A172 (cell line): Measurements from ENCODE around the gene KANK2. TPM values are rescaled to one million over a fixed set of nuclear protein-coding genes. Genes with fewer than 3 reads are reported as not detected.

ENCODE experiments used
- DNase-seq: peaks from one replicate; pipeline ENCODE4 v3.0.0-alpha.2; 2015; ENCODE audit warnings: low spot score
- total RNA-seq: library from RNA; depleted of rRNA; stranded (reverse); fragments of >200 nt; shearing (Covaris generic); gene quantifications from 2 replicates; pipeline ENCODE4 v1.2.3, GENCODE V29; 2014

KANK2 gene
- total RNA-seq, 1 experiment from 2014 or later: 135 TPM

DNA sequence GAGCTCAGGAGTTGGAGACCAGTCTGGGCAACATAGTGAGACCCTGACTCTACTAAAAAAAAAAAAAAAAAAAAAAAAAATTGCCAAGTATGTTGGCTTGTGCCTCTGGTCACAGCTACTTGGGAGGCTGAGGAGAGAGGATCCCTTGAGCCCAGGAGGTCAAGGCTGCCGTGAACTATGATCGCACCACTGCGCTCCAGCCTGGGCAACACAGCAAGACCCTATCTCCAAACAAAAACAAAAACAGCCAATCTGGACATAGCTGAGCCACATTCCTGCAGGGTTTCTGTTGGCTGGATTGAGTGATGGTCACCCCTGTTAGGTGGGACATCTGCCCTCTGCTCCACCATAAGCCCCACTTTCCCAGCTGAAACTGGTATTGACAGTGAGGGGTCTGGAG is 28.5 kb upstream of the KANK2 start:
- no peak for DNase-seq

DNA sequence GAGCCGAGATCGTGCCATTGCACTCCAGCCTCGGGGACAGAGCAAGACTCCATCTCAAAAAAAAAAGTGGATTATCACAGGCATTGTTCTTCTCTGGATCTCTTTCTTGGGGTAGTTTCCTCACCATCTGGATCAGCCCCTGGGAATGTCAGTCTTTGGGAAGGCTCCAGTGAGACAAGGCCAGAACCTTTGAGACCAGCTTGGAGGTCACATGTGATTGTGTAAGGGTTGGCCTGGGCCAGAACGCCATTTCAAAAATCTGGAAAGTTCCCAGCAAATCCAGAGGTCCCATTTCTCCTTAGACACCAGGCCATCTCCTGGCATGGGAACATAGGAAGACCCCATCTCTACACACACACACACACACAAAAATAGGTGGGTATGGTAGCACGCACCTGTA is 27.8 kb upstream of the KANK2 start:
- DNase-seq: no peak

DNA sequence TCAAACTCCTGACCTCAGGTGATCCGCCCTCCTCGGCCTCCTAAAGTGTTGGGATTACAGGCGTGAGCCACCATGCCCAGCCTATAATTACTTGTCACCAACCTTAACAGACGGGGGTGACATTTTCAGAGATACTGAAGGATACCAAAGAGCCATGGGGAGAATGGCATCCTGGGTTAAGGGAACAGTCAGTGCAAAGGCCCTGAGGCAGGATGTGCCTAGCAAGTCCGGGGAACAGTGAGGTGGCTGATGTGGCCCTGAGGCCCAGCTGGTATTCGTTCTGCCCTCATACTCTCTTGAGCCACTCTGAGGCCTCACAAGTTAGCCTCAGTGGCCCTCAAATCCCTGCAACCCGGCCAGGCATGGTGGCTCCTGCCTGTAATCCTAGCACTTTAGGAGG is 27.1 kb upstream of the KANK2 start:
- no peak for DNase-seq

DNA sequence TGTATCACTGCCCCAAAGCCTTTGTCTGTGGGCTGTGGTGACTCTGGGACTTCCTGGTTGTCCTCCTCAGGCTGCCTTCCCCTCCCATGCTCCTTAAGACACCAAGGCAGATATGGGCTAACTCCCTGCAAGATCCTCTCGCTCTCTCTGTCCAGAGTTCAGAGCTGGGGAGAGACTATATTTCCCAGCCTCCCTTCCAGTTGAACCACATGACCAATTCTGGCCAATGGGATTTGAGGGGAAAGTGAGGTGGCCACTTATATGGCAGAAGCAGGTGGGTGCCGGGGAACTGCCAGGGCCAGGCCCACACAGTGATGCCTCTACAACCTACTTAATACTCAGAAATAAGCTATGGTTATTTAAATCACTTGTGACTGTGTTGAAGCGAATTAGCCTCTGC is 25.9 kb upstream of the KANK2 start:
- DNase-seq: no peak

DNA sequence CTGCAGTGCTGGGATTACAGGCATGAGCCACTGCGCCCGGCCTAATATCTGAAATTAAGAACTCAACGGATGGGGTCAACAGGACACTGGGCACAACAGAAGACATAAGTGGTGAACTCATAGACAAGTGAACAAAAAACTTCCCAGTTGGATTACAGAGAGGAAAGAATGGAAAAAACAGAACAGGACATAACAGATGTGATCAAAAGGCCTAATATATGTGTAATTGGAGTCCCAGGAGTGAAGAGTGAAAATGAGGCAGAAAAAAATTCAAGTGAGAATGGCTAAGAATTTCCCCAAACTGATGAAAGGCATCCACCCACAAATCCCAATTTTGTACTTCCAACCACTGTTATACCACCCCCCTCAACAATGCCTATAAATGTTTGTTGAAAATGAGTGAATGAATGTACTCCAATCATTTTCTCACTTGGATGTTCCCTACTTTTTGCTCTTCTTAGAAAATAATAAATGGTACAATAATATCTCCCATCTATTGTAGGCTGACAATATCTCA is 23.8 kb upstream of the KANK2 start:
- DNase-seq: no peak

DNA sequence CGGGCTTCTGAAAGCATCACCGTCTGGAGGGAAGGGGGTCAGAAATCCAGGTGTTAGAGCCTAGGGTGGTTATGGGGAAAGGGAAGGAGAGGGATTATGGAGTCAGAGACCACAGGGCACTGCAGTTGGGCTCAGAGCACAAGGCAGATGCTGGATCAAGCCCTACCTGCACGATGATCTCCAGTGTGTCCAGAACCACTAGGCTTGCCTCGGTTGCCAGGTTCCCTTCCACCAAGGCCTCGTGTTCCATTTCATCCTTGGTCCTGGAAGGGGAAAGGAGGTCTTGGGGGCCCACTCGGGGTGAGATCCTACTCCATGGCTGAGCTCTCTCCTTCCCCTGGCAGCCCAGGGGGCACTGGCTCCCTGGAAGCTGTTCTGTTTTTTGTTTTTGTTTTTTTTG is 17.0 kb upstream of the KANK2 start:
- DNase-seq: no peak

DNA sequence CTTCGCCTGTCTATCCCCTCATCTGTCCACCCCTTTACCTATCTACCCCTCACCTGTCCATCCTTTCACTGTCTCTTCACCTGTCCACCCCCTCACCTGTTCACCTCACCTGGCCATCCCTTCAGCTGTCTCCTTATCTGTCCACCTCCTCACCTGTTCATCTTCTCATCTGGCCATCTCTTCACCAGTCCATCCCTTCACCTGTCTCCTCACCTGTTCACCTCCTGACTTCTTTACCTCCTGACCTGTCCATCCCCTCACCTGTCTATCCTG is 13.2 kb upstream of the KANK2 start:
- no peak for DNase-seq

DNA sequence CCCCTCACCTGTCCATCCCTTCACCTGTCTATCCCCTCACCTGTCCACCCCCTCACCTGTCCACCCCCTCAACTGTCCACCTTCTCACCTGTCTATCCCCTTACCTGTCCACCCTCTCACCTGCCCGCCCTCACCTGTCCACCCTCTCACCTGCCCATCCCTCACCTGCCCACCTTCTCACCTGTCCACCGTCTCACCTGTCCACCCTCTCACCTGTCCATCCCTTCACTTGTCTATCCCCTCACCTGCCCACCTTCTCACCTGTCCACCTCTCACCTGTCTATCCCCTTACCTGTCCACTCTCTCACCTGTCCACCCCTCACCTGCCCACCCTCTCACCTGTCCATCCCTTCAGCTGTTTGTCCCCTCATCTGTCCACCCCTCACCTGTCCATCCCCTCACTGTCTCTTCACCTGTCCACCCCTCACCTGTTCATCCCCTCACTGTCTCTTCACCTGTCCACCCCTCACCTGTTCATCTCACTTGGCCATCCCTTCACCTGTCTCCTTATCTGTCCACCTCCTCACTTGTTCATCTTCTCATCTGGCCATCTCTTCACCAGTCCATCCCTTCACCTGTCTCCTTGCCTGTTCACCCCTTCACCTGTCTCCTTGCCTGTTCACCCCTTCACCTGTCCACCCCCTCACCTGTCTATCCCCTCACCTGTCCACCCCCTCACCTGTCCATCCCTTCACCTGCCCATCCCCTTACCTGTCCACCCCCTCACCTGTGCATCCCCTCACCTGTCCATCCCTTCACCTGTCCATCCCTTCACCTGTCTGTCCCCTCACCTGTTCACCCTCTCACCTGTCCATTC is 12.7 kb upstream of the KANK2 start:
- no peak for DNase-seq

DNA sequence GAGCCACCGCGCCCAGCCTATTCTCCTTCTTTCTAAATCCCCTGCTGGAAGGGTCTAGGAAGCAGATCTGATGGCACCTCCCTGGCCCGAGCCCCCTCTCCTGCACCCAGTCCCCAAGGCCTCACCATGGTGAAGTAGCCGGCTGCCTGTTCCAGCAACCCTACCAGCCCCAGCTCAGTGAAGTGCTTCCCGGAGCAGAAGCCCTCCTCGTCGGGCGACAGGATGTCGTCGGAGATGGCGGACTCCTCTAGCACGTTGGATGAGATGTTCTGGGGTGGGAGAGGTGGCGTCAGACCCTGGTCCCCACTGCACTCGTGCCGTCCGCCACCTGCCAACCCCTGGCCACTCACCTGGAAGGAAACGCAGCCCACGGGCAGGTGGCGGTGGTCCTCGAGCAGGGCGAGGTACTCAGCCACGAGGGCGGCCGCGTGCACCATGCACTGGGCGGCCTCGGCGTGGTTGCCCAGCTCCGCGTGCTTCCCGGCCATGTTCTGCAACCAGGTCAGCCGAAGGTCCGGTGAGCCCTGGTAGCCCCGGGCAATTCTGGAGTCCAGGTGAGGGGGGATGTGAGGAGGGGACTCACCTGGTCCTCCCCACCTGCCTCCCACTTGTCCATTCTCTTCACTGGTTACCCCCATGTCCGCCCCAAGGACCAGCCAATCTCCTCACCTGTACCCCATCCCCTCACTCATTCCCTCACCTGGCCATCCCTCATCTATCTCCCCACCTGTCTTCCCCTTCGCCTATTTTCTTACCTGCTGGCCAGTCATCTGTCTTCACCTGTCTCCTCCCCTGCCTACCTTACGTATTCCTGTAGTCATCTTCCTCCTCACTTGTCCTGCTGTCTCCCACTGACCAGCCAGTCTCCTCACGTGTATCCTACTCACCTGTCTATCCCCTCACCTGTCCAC is 11.5 kb upstream of the KANK2 start:
- DNase-seq: no peak

DNA sequence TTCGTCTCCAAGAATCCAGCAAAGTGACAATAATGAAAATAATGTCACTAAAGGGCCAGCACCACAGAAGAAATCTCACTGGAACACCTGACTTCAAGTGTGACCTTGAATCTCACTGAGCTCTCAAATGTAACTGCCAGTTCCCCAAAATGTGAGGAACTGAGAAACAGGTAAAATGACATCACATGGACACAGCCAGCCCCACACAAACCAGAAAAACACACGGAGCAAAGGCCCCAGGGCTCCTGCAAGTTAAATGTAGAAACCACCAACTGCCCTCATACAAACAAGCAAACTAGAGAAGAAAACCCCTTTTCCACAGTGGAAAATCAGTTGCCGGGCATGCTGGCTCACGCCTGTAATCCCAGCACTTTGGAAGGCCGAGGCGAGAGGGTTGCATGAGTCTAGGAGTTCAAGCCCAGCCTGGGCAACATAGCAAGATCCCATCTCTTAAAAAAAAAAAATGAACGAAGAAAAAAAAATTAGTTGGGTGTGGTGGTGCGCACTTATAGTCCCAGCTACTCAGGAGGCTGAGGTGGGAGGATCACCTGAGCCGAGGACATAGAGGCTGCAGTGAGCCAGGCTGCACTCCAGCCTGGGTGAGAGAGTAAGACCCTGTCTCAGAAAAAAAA is 8.7 kb upstream of the KANK2 start:
- no peak for DNase-seq

DNA sequence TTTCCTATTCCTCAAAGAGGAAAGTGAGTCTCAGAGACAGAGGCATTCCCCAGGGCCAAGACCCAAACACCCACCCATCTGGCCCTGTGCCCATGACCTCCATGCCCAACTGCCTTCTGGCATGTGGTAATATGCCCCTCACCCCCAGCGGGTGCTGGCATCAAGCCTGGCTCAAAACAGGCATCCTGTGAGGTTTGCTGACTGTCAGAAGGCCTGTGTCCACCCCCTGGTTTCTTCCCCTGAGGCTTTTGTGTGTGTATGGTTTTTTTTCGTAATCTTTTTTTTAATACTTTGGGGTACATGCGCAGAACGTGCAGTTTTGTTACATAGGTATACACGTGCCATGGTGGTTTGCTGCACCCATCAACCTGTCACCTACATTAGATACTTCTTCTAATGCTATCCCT is 7.6 kb upstream of the KANK2 start:
- peak; percentile 49 for DNase-seq

DNA sequence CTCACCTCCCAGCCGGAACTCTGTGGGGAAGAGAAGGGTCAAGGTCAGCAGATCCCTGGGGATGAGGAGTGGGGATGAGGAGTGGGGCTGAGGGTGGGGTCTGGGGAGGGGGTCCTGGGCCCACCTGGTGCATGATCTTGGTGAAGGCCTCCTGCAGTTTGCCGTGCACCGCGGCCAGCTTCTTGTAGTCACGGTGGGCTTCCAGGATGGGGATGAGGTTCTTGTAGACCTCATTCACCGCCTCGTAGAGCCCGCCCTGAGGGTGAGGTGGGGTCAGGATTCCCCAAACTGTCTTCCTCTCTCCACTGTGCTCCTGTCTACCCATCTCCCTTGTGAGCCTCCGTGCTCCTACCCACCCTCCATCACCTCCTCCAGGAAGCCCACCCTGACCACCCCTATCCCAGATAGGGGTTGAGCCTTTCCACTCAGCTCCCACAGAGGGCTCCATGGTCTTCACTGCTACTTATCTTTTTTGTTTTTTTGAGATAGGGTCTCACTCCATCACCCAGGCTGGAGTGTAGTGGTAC is 6.8 kb upstream of the KANK2 start:
- no peak for DNase-seq

DNA sequence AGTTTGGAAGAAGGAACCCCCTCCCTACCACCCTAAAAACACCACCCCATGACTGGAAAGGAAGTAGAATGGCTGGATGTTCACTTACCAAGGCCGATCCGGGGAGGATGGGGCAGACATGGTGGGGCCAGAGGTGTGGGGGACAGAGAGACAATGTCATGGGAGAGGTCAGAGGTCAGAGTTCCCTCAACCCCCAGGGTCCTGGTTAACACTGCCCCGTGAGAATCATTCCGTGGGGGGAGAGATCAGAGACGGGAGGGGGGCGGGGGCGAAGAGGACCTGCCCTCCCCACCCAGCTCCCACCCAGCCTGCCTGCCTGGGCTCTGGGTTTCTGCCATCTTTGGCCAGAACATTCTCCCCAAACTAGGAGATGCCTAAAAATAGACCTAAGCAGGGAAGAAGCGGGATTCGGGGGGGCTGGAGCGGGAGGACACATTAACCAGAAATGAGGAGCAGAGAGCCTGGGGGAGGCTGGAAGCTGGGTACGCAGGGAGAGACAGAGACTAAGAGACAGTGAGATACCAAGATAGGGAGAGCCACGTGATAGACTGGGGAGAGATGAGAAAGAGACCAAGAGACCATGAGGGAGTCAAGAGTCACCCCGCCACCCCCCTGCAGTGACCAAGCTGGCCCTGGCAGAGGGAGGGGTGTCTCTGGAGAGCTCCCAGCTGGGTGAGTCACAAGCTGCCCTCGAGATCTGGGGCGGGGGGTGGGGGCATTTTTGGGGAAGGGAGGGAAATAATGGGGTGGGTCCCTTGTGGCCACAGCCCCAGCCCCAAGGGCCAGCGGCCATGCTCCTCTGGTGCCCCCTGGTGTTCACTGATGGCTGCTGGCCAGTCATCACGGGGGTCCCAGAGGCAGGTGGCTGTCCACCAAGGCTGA is 6.1 kb upstream of the KANK2 start:
- DNase-seq: peak; percentile 96

DNA sequence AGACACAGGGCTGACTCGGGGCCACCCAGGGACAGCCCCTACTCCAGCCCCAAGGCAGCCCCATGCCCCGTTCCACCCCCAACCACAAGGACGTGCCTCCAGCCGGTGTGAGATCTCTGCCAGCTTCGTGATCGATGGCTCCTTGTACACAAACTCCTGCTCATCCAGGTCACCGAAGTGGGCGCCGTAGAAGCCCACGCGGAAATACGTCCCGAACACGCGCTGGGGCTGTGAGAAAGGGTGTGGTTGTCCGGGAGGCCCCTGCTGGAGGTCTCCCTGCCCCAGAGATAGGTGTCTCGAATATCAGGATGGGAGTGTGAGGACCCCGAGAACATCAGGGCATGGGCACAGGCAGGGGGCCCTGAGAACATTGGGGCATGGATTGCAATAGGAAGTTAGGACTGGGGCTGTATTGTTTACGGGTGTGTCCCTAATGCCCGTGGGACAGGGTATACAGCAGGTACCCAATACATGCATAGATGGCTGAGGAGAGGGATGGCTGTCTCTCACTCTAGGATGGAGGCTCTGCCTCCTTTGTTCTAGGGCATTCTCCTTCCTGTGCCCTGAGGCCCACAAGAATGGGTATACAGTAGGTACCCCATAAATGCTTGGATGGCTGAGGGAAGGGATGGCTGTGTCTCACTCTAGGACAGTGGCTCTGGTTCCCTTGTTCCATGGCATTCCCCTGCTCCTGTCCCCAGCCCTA is 5.3 kb upstream of the KANK2 start:
- DNase-seq: no peak

DNA sequence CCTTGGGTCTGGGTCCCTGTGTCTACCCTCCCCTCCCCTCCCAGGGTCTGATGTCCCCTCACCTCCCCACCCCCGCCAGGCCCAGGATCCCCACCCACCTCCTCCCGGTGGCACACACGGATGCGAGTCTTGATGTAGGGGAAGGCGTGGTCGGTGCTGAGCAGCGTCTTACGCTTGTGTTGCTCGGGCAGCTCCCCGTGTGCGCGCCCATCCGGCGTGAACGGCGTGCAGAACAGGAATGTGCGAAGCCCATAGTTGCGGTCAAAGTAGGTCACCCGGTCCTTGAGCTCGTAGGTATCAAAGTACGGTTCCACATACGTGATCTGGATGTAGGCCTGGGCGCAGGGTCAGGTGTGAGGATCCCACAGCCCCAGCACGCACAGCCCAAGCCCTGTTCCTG is 4.4 kb upstream of the KANK2 start:
- no peak for DNase-seq

DNA sequence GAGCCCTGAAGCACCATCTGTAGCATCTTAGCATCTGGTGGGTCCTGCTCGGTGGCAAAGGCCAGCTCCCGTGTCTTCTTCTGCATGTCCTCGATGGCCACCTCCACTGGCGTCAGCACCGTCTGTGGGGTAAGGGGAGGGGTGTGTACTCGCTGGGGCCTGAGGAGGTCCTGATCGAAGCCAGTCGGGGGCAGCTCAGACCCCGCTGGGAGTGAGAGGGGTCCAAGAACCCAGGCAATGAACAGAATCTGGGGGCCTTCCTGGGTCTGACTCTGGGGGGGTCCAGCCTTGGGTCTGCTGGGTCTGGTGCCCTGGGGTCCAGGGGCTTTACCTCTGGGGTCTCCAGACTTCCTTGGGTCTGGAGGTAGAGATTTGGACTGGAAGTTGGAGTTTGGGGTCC is 3.6 kb upstream of the KANK2 start:
- DNase-seq: no peak

DNA sequence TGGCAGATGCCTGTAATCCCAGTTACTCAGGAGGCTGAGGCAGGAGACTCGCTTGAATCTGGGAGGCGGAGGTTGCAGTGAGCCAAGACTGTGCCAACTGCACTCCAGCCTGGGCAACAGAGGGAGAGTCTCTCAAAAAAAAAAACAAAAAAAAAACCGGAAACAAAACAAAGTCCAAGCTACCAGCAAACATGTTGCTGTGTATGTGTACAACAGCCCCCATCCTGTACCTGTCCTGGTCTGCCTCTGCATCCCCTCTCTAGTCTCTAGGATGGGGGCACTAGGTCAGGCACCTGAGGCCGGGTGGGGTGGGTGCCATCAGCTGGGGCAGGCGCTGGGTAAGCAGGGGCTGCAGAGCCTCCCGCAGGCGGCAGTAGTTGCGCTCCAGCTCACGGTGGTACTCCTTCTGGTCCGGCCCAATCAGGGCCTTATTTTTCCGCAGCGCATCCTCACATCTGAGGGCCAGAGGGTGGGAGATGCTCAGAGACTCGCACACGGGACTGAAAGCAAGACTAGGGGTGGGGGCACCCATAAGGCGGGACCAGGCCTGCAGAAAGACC is 2.8 kb upstream of the KANK2 start:
- DNase-seq: no peak

DNA sequence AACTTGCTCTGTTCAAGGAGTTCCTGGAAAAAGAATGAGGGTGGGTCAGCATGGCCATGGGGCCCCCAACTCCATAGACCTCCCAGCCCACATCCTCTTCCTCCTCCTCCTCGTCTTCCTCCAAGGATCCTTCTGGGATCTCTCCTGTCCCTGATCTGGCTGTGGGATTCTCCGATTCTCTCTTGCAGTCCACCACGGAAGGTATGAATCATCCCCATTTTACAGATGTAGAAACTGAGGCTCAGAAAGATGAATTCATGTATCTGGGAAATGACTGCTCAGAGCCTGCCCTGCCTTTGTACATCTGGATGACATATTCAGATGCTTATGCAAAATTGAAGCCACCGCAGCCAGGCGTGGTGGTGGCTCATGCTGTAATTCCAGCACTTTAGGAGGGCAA is 2.2 kb upstream of the KANK2 start:
- DNase-seq: no peak

DNA sequence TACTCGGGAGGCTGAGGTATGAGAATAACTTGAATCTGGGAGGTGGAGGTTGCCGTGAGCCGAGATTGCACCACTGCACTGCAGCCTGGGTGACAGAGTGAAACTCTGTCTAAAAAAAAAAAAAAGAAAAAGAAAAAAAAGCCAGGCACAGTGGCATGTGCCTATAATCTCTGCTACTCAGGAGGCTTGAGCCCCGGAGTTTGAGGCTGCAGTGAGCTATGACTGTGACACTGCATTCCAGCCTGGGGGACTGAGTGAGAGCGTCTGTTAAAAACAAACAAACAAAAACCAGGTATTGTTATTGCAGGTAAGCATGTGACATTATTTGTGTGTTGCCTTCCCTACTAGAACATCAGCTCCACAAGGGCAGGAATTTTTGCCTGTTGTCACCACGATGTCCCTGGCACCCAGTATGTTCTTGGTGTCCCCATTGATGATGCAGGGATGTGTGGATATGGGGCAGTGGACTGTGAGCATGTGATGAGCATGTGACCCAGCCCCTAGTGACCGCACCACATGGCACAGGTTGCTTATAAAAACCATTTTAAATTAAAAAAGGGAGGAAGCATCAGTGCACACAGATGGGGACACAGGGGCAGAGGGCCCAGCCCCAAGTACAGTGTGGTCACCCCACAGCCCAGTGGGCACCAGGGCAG is 1.6 kb upstream of the KANK2 start:
- DNase-seq: no peak

DNA sequence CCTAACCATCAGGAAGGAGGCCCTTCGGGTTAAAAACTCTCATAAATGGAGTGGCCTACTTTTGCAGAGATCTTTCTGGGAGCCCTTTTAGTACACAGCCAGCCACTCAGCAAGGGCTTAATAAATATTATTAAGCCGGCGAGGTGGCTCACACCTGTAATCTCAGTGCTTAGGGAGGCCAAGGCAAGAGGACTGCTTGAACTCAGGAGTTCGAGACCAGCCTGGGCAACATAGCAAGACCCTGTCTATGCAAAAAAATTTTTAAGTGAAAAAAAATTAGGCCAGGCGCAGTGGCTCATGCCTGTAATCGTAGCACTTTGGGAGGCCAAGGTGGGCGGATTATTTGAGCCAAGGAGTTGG is 810 bp upstream of the KANK2 start:
- DNase-seq: no peak
